AG04449 (cell line): ENCODE data around the gene PSD.
A peak's percentile ranks its signal among the peaks of the same experiment; 100 is the strongest.

Source experiments
- CTCF ChIA-PET: fragments of 350-600 bp; formaldehyde crosslinking; extraction: SDS; loops from one replicate; lab custom pipeline; 2021; ENCODE audit warnings: antibody characterized with exemption; lab: Yijun Ruan, JAX
- POLR2A ChIA-PET: fragments of 400-600, 350-600 bp; formaldehyde crosslinking; extraction: SDS; loops from one replicate; lab custom pipeline; 2020; ENCODE audit warnings: antibody characterized with exemption, inconsistent platforms; lab: Yijun Ruan, JAX
- DNase-seq: peaks from one replicate; pipeline ENCODE4 v3.0.0-alpha.2; 2010; ENCODE audit warnings: low read depth, low spot score
- H3K4me3 ChIP-seq: 2 replicates; pipeline ENCODE4 v1.5.1; 2011; ENCODE audit warnings: low read depth, mild to moderate bottlenecking, control low read depth, low read length
- TF ChIP-seq, protein P1 (sequence below): IDR thresholded peaks from one replicate; pipeline ENCODE4 v1.5.1; 2011; ENCODE audit warnings: mild to moderate bottlenecking, moderate library complexity, low read length, control low read depth, inconsistent platforms; ENCODE audit not compliant: insufficient read depth; ENCODE audit errors: missing control alignments

The PSD gene

DNA sequence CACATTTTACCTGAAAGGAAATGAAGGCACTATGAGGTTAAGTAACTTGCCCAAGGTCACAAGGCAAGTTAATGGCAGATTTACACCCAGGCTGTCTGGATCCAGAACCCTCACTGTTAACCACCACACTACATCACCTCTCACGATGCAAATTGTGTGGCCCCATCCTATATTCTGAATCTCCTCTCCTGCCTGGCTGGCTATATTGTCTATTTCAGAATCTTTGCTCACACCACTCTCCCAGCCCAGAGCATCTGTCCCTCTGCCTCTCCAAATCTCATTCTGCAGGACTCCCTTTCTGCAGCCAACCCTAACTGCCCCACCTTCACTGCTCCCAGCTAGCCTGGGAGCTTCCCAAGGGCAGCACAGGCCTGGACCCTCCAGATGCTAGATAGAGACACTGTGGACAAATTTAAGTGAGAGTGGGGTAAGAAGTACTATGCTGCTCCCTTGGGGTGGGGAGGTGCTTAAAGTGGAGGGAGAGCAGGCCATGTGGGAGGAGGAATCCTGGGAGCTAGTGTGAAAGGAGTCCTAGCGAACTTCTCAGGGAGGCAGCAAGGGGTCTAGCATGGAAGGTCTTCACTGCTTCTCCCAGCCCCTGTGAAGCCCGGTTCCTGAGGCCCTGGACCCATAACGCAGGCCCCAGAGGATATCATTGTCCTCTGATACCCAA lies 13.0 kb upstream of the PSD start:
- H3K4me3 ChIP-seq: peak overlapping the region; percentile 90
- CTCF ChIA-PET: interaction anchor here (0.9 to 4.6 kb wide), 8 partner anchors 9 to 262 kb away, joined by 3 to 48 read pairs (median 6); partner anchors contain the start of gene FBXL15
- TF ChIP-seq, protein P1, sequence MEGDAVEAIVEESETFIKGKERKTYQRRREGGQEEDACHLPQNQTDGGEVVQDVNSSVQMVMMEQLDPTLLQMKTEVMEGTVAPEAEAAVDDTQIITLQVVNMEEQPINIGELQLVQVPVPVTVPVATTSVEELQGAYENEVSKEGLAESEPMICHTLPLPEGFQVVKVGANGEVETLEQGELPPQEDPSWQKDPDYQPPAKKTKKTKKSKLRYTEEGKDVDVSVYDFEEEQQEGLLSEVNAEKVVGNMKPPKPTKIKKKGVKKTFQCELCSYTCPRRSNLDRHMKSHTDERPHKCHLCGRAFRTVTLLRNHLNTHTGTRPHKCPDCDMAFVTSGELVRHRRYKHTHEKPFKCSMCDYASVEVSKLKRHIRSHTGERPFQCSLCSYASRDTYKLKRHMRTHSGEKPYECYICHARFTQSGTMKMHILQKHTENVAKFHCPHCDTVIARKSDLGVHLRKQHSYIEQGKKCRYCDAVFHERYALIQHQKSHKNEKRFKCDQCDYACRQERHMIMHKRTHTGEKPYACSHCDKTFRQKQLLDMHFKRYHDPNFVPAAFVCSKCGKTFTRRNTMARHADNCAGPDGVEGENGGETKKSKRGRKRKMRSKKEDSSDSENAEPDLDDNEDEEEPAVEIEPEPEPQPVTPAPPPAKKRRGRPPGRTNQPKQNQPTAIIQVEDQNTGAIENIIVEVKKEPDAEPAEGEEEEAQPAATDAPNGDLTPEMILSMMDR: no peak
- POLR2A ChIA-PET: interaction anchor here (1.1 to 2.1 kb wide), 2 partner anchors 10 to 19 kb away, joined by 15 to 31 read pairs; partner anchors contain the start of genes C10orf95 and FBXL15
- DNase-seq: no peak

DNA sequence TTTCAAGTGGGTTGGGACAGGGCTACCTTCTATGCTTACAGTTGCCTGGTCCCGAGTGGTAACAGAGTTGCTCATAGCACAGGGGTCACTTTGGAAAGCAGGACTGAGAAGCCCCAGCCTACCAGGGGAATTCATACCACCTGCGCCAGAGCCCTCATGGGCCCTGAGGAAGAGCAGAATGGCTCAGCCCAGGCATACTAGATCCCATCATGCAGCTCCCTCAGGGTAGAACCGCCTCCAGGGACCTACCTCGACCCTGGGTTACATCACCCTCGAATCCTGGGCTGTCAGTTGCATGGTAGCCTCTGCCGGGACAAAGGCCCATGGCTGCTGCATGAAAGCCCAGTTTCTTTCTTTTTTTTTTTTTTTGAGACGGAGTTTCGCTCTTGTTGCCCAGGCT lies 10.9 kb upstream of the PSD start:
- CTCF ChIA-PET: interaction anchor here (1.1 to 1.5 kb wide), 2 partner anchors 200 to 261 kb away, joined by 4 to 5 read pairs; no protein-coding TSS in a partner anchor
- H3K4me3 ChIP-seq: no peak overlapping the region
- POLR2A ChIA-PET: no interaction called here
- TF ChIP-seq, protein P1: no peak
- no peak for DNase-seq

DNA sequence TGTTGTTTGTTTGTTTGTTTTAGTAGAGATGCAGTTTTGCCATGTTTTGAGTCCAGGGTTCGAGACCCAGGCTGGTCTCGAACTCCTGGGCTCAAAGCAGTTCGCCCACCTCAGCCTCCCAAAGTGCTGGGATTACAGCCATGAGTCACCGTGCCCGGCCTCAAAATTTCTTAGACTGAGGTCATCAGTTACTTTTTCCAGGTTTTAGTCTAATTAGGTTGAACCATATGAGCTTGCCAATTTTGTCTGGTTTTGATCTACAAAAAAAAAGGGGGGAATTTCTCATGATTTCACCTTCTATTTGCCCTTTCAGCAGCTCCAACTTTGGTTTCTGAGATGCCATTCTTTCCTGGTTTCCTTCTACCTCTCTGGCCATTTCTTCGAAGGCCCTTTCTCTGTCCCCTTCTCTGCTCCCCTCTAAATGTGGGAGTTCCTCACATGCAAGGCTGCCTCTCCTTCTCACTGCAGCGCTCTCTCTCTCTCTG lies 8.3 kb upstream of the PSD start:
- POLR2A ChIA-PET: interaction anchor here (0.6 to 1.2 kb wide), 2 partner anchors 36 to 197 kb away, joined by 3 read pairs; no protein-coding TSS in a partner anchor
- CTCF ChIA-PET: interaction anchor here (1.3 to 9.9 kb wide), 6 partner anchors 25 to 257 kb away, joined by 3 to 157 read pairs (median 6); partner anchors contain the start of genes ELOVL3 and NFKB2
- no peak overlapping the region for H3K4me3 ChIP-seq
- no peak for DNase-seq
- TF ChIP-seq, protein P1: no peak

DNA sequence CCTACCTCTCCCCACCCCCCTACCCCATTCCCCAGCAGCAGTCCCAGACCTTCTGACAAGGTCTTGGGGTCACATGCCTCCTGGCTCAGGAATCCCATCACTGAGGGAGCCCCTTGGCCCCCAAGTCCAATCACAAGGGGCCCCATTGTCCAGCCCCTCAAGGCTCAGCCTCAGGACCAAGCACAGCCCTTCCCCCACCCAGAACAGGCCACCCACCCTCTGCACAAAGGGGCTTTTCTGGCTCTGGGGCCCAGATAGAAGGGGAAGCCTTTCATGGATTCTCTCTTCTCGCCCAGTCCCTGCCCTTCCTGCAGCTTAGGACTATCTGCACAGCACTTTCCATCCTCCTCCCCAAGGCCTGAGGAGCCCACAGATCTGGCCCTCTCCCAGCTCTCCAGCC lies 6.9 kb upstream of the PSD start:
- POLR2A ChIA-PET: no interaction called here
- TF ChIP-seq, protein P1: no peak
- H3K4me3 ChIP-seq: no peak overlapping the region
- no peak for DNase-seq
- CTCF ChIA-PET: interaction anchor here (0.7 to 9.9 kb wide), 4 partner anchors 29 to 256 kb away, joined by 4 to 157 read pairs (median 72); partner anchors contain the start of genes ELOVL3 and NFKB2

DNA sequence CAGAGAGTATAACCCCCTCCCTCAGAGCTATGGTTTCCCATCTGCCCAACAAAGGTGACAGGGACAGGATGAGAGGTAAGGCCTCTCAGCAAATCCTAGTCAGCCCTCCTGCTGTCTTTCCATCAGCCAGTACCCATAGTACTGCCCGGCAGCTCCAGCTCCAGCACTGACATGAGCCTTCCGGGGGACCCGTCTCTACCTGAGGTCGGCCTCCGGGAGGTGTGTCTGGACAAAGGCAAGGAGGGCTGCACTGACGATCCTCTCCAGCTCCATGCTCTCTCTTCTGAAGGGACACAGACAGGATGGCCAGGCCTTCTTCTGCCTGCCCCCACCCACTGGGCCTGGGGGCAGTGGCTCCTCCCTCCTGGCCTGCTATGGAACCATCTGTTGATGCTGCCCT lies 6.3 kb upstream of the PSD start:
- ChIA-PET CTCF (interaction anchor here (1.0 to 9.9 kb wide), 9 partner anchors 8 to 255 kb away, joined by 3 to 157 read pairs (median 15); partner anchors contain the start of genes C10orf95, CUEDC2, ELOVL3 and NFKB2), POLR2A (no interaction called here)
- DNase-seq: no peak
- H3K4me3 ChIP-seq: no peak overlapping the region
- TF ChIP-seq, protein P1: no peak

DNA sequence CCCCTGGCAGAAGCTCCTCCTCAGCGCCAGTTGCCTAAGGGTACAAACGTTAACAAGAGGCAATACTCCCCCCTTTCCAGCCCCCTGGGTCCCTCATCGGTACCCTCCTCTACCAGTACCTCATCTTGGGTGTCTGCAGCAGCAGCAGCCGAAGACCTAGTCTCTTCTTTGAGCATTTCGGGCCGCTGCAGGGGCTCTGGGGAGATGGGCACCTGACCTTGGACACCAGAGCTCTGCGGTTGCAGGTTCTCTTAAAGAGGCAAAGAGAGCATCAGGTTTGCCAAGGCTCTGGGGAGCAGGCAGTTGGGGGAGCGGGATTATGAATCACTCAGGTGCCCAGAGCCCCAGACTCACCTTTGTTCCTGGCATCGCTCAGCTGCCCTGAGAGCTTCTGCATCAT lies 5.6 kb upstream of the PSD start:
- no peak overlapping the region for H3K4me3 ChIP-seq
- CTCF ChIA-PET: interaction anchor here (0.8 to 9.9 kb wide), 15 partner anchors 9 to 254 kb away, joined by 3 to 157 read pairs (median 15); partner anchors contain the start of genes C10orf95, CUEDC2, ELOVL3 and NFKB2
- TF ChIP-seq, protein P1: no peak
- no peak for DNase-seq
- POLR2A ChIA-PET: no interaction called here
